Ramos (cell line): Measurements from ENCODE around the gene CA10.

Experiments
- in situ Hi-C: fragments of 300-500 bp; cut with MboI; formaldehyde crosslinking; loops from one replicate; pipeline ENCODE4 v1.14.3; 2022; ENCODE audit warnings: low sequenced_read_pairs; ENCODE audit not compliant: unreplicated experiment

CA10 gene

GRCh38 chr17:52049496-52049895 is 109.0 kb downstream of the CA10 start:
- in situ Hi-C loops, result no loop called here

GRCh38 chr17:52049051-52049450 is 109.5 kb downstream of the CA10 start:
- in situ Hi-C loops, result no loop called here

GRCh38 chr17:52048137-52048898 is 110.2 kb downstream of the CA10 start:
- in situ Hi-C loops, result no loop called here

GRCh38 chr17:52047086-52047485 is 111.4 kb downstream of the CA10 start:
- in situ Hi-C loops, result no loop called here

- in situ Hi-C loops, result no loop called here
Observed at GRCh38 chr17:52041123-52041617, 117.3 kb downstream of the CA10 start.

- in situ Hi-C loops, result no loop called here
Observed at GRCh38 chr17:52036416-52036815, 122.1 kb downstream of the CA10 start.

GRCh38 chr17:52035336-52035915 is 123.1 kb downstream of the CA10 start:
- in situ Hi-C loops, result no loop called here

GRCh38 chr17:52032454-52032853 is 126.1 kb downstream of the CA10 start:
- in situ Hi-C loops, result no loop called here

GRCh38 chr17:52030052-52030451 is 128.5 kb downstream of the CA10 start:
- in situ Hi-C loops, result no loop called here

DNA sequence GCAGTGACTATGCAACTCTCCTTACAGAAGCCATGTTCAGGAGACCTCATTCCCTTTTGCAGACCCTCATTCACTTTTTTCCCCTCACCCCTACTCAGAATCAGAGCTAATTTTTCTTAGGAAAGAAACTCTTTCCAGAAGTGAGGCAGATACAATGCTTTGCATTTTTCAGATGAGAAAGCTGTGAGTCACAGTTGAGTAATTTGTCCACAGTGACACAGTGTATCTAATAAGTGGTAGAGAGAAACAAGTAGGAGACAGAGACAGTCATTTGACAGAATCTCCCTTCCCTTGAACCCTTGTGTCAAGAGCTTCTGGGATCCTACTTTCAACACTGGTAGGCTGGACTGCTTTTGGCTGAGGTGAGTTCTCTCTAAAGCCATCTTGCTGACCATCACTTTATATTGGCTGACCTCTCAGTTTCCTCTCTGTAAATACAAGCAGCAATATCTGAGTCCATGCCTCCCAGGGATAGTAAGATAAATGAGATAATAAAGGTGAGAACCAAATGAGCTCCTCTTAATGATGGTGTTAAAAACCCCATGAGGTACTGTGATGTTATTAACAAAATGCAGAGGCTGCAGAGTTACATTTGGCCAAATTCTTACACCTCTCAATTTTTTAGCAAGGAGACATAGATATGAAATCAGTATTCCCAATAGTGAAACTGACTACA is 130.8 kb downstream of the CA10 start:
- in situ Hi-C loops, result no loop called here

DNA sequence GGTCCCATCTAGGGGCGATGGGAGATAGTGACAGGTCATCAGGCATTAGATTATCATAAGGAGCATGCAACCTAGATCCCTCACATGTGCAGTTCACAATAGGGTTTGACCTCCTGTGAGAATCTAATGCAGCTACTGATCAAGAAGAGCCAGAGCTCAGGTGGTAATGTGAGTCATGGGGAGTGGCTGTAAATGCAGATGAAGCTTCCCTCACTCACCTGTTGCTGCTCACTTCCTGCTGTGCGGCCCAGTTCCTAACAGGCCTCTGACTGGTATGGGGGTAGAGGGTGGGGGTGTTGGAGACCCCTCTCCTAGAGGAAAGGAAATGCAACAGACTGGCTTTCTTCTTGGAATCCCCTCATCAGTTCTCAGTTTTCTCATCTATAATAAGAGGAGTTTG is 131.4 kb downstream of the CA10 start:
- in situ Hi-C loops, result no loop called here

- in situ Hi-C loops, result no loop called here
Observed at GRCh38 chr17:52026075-52026474, 132.4 kb downstream of the CA10 start.

GRCh38 chr17:52025236-52025635 is 133.3 kb downstream of the CA10 start:
- in situ Hi-C loops, result no loop called here

DNA sequence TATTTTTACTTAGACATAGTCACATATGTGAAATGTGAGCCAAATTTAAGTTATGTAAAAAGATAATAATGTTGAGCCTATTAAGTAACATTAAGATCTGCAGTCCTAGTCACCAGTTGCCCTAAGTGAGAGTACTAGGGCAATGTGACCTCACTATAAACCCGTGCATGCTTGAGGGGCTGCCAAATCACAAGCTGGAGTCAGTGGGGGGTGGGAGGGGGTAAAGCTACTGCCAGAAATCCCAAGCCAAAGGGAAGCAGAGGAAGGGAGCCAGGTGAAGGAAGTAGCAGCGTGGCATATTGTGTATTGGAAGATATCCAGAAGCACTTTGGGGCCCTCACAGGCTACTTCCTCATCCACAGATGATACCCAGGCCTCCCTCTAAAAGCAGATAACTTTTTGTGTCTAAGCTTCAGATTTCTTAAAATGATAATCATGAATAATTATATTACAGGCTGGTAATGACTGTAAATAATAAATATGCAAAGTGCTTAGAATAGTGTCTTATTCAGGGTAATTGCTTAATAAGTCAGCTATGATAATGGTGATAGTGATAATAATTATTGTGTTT is 134.1 kb downstream of the CA10 start:
- in situ Hi-C loops, result no loop called here

DNA sequence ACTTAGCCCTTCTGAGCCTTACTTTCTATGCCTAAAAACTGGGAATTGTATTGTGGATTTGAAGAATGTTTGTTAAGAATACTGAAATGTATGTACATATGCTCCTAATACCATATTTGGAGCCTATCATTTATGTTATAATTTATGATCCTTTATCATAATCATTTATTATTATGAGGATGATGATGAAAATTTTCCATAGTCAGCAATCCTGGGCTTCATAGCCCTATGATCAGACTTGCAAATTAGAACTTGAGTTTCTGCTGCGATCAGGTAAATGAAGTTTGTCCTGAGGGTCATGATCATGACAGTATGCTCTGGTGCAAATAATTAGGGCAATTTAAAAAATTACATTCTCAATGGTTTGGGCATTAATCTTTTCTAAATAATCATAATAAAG is 147.4 kb downstream of the CA10 start:
- in situ Hi-C loops, result no loop called here

- in situ Hi-C loops, result no loop called here
Observed at GRCh38 chr17:51999654-52000053, 158.9 kb downstream of the CA10 start.

GRCh38 chr17:51997723-51998122 is 160.8 kb downstream of the CA10 start:
- in situ Hi-C loops, result no loop called here

GRCh38 chr17:51995797-51996403 is 162.6 kb downstream of the CA10 start:
- in situ Hi-C loops, result no loop called here

DNA sequence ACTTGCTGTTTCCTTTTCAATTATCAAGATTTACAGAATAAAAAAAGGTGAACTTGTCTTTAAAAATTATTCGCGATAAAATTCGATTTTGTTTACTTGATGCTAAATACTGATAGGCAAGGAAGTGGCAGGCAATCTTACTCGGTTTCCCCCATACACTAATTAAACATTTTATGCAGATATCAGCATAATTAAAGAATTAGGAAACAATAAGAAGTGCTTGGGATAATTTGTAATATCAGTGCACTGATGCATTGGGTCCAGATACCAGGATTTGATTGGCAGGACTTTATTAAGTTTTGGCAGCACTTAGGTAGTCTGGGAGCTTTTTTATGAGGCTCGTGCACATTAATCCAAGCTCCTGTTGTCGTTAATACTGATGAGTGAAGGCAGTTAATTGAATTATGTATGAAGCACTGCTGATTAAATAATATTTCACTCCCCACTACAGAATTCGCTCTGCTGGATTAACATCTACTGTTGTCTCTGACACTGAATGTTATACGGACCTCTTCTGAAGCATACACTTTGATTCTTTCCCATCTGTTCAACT is 165.6 kb downstream of the CA10 start:
- in situ Hi-C loops, result no loop called here

DNA sequence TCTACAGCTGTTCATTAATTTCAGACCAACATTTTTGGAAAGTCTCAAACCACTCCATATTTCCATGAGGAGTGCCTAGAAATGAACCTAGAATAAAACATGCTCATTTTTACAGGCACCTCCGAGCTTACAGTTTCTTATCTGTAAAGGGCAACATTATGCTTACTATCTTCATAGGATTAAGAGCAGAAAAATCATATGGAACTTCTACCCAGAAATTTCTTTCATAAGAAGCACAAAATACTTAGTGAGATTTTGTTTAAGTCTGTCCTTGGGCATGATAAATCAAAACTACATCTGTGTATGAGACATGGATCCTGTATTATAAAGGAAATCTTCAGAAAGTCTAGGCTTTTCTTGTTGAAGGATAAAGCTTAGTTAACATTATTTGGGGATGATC is 187.4 kb downstream of the CA10 start:
- in situ Hi-C loops, result no loop called here
